ENCODE data around the gene LRSAM1.

Gene LRSAM1

DNA sequence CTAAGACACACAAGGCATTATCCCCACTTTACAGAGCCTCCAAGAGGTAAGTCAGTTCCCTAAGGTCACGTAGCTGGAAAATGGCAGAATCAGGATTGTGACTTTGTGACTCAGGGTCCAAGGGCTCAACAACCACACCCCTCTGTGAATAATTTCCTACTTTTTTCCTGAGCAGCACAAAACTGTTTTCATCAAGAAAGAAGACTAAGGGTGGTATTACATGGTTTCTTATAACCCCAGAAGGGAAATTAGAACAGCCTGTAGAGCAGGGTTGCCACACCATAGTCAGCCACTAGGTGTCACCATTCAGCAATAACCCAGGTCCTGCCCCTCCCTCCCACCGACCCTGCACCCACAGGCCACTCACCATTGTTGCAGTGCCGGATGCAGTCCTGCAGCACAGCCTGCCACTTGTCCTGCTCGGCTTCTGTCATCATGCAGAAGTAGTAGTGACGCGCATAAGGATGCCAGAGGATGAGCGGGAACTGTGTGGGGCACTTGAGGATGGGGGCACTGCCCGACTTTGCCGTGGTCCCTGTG is 72.1 kb downstream of the LRSAM1 start:
- TF ChIP-seq, protein P1, sequence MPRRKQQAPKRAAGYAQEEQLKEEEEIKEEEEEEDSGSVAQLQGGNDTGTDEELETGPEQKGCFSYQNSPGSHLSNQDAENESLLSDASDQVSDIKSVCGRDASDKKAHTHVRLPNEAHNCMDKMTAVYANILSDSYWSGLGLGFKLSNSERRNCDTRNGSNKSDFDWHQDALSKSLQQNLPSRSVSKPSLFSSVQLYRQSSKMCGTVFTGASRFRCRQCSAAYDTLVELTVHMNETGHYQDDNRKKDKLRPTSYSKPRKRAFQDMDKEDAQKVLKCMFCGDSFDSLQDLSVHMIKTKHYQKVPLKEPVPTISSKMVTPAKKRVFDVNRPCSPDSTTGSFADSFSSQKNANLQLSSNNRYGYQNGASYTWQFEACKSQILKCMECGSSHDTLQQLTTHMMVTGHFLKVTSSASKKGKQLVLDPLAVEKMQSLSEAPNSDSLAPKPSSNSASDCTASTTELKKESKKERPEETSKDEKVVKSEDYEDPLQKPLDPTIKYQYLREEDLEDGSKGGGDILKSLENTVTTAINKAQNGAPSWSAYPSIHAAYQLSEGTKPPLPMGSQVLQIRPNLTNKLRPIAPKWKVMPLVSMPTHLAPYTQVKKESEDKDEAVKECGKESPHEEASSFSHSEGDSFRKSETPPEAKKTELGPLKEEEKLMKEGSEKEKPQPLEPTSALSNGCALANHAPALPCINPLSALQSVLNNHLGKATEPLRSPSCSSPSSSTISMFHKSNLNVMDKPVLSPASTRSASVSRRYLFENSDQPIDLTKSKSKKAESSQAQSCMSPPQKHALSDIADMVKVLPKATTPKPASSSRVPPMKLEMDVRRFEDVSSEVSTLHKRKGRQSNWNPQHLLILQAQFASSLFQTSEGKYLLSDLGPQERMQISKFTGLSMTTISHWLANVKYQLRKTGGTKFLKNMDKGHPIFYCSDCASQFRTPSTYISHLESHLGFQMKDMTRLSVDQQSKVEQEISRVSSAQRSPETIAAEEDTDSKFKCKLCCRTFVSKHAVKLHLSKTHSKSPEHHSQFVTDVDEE (CRISPR knock-in tag; IDR thresholded peaks at IDR 0.05), result no peak
- TF ChIP-seq TCF4 (CRISPR knock-in tag; IDR thresholded peaks at IDR 0.05; ENCODE audit: borderline replicate concordance) (no peak), ESRRG (CRISPR knock-in tag; IDR thresholded peaks at IDR 0.05) (no peak), PPARA (CRISPR knock-in tag; IDR thresholded peaks at IDR 0.05; ENCODE audit: borderline replicate concordance) (no peak), OSR1 (CRISPR knock-in tag; IDR thresholded peaks at IDR 0.05) (no peak), GLIS3 (CRISPR knock-in tag; IDR thresholded peaks at IDR 0.05) (no peak)
- TF ChIP-seq, protein P2, sequence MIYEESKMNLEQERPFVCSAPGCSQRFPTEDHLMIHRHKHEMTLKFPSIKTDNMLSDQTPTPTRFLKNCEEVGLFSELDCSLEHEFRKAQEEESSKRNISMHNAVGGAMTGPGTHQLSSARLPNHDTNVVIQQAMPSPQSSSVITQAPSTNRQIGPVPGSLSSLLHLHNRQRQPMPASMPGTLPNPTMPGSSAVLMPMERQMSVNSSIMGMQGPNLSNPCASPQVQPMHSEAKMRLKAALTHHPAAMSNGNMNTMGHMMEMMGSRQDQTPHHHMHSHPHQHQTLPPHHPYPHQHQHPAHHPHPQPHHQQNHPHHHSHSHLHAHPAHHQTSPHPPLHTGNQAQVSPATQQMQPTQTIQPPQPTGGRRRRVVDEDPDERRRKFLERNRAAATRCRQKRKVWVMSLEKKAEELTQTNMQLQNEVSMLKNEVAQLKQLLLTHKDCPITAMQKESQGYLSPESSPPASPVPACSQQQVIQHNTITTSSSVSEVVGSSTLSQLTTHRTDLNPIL (CRISPR knock-in tag; IDR thresholded peaks at IDR 0.05; ENCODE audit: low read depth), result no peak
- TF ChIP-seq, protein P3, sequence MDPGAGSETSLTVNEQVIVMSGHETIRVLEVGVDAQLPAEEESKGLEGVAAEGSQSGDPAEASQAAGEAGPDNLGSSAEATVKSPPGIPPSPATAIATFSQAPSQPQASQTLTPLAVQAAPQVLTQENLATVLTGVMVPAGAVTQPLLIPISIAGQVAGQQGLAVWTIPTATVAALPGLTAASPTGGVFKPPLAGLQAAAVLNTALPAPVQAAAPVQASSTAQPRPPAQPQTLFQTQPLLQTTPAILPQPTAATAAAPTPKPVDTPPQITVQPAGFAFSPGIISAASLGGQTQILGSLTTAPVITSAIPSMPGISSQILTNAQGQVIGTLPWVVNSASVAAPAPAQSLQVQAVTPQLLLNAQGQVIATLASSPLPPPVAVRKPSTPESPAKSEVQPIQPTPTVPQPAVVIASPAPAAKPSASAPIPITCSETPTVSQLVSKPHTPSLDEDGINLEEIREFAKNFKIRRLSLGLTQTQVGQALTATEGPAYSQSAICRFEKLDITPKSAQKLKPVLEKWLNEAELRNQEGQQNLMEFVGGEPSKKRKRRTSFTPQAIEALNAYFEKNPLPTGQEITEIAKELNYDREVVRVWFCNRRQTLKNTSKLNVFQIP (CRISPR knock-in tag; IDR thresholded peaks at IDR 0.05; ENCODE audit: borderline replicate concordance, low read depth), result no peak
- ATAC-seq, result no peak

DNA sequence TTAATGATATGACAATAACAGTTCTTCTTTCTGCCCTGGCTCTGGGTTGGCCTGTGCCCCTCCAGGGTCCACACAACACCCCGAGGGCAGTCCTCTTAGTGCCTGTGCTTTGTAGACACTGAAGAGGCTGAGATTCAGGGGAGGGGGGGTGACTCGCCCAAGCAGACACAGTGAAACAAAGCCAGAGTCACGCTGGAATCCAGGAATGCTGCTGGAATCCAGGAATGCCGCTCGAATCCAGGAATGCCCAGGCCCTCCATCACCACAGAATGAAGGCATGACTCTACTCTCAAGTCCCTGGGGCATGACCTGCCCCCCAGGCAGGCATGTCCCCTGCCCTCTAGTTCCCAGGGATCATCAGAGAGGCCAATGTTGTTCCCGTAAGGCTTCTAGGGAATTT is 73.1 kb downstream of the LRSAM1 start:
- ATAC-seq, result no peak
- TF ChIP-seq ZFP3 (CRISPR knock-in tag; IDR thresholded peaks at IDR 0.05), result no peak
- TF ChIP-seq, protein P4, sequence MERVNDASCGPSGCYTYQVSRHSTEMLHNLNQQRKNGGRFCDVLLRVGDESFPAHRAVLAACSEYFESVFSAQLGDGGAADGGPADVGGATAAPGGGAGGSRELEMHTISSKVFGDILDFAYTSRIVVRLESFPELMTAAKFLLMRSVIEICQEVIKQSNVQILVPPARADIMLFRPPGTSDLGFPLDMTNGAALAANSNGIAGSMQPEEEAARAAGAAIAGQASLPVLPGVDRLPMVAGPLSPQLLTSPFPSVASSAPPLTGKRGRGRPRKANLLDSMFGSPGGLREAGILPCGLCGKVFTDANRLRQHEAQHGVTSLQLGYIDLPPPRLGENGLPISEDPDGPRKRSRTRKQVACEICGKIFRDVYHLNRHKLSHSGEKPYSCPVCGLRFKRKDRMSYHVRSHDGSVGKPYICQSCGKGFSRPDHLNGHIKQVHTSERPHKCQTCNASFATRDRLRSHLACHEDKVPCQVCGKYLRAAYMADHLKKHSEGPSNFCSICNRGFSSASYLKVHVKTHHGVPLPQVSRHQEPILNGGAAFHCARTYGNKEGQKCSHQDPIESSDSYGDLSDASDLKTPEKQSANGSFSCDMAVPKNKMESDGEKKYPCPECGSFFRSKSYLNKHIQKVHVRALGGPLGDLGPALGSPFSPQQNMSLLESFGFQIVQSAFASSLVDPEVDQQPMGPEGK (CRISPR knock-in tag; IDR thresholded peaks at IDR 0.05; ENCODE audit: borderline replicate concordance), result no peak
- TF ChIP-seq ISL1 (CRISPR knock-in tag; IDR thresholded peaks at IDR 0.05), result peak; percentile 37
- no peak for TF ChIP-seq BACH2 (CRISPR knock-in tag; IDR thresholded peaks at IDR 0.05; ENCODE audit: borderline replicate concordance)
- no peak for TF ChIP-seq ARNTL (CRISPR knock-in tag; IDR thresholded peaks at IDR 0.05; ENCODE audit: borderline replicate concordance, low read depth)

DNA sequence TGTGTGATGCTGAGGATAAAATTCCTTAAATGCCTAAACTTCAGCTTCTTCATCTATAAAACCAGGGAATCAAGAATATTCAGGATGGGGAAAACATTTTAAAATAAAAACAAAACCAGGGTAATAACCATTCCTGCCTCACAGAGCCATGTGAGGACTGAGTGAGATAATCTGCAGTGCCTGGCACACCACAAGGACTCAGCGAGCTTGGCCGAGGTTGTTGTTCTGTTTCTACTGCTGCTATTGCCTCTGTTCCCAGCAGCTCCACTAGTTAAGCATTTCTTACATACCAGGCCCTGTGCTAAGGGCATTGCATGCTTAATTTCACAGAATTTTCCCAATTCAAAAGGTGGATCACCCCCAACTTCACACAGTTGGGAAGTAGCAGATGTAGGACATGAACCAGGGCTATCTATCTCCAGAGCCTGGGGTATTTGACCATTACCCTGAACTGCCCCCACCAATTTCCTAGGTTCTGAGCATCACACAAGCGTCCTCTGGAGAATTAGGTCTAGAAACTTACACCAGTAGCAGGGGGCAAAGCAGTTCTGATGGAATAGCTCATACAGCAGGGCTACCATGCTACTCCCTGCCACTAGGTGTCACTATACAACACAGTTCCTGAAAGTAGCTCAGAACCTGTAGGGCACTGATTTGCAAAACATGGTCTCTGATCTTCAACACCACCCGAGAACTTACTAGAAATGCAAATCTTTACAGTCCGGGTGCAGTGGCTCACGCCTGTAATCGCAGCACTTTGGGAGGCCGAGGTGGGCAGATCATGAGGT is 74.3 kb downstream of the LRSAM1 start:
- TF ChIP-seq ZNF8 (CRISPR knock-in tag; IDR thresholded peaks at IDR 0.05), result no peak
- TF ChIP-seq ESRRG (CRISPR knock-in tag; IDR thresholded peaks at IDR 0.05), result no peak
- no peak for TF ChIP-seq BACH2 (CRISPR knock-in tag; IDR thresholded peaks at IDR 0.05; ENCODE audit: borderline replicate concordance)
- no peak for TF ChIP-seq ARNTL (CRISPR knock-in tag; IDR thresholded peaks at IDR 0.05; ENCODE audit: borderline replicate concordance, low read depth)
- TF ChIP-seq ZFP3 (CRISPR knock-in tag; IDR thresholded peaks at IDR 0.05), result no peak
- no peak for TF ChIP-seq ZC3H10 (CRISPR knock-in tag; IDR thresholded peaks at IDR 0.05)
- no peak for TF ChIP-seq ISL1 (CRISPR knock-in tag; IDR thresholded peaks at IDR 0.05)
- no peak for TF ChIP-seq OSR1 (CRISPR knock-in tag; IDR thresholded peaks at IDR 0.05)
- no peak for TF ChIP-seq TCF4 (CRISPR knock-in tag; IDR thresholded peaks at IDR 0.05; ENCODE audit: borderline replicate concordance)
- TF ChIP-seq RARB (CRISPR knock-in tag; IDR thresholded peaks at IDR 0.05), result no peak
- TF ChIP-seq, protein P5, sequence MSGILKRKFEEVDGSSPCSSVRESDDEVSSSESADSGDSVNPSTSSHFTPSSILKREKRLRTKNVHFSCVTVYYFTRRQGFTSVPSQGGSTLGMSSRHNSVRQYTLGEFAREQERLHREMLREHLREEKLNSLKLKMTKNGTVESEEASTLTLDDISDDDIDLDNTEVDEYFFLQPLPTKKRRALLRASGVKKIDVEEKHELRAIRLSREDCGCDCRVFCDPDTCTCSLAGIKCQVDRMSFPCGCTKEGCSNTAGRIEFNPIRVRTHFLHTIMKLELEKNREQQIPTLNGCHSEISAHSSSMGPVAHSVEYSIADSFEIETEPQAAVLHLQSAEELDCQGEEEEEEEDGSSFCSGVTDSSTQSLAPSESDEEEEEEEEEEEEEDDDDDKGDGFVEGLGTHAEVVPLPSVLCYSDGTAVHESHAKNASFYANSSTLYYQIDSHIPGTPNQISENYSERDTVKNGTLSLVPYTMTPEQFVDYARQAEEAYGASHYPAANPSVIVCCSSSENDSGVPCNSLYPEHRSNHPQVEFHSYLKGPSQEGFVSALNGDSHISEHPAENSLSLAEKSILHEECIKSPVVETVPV (CRISPR knock-in tag; IDR thresholded peaks at IDR 0.05), result no peak
- TF ChIP-seq, protein P3 (CRISPR knock-in tag; IDR thresholded peaks at IDR 0.05; ENCODE audit: borderline replicate concordance, low read depth), result no peak
- TF ChIP-seq GLIS3 (CRISPR knock-in tag; IDR thresholded peaks at IDR 0.05), result no peak
- TF ChIP-seq CSDC2 (CRISPR knock-in tag; IDR thresholded peaks at IDR 0.05), result no peak
- TF ChIP-seq ZNF565 (CRISPR knock-in tag; conservative IDR thresholded peaks at IDR 0.05; ENCODE audit: low read depth), result no peak
- TF ChIP-seq ZNF70 (CRISPR knock-in tag; IDR thresholded peaks at IDR 0.05), result no peak
- TF ChIP-seq, protein P4 (CRISPR knock-in tag; IDR thresholded peaks at IDR 0.05; ENCODE audit: borderline replicate concordance), result no peak
- no peak for TF ChIP-seq TOX (CRISPR knock-in tag; IDR thresholded peaks at IDR 0.05; ENCODE audit: borderline replicate concordance)
- no peak for TF ChIP-seq SNAI2 (CRISPR knock-in tag; IDR thresholded peaks at IDR 0.05)
- TF ChIP-seq PPARA (CRISPR knock-in tag; IDR thresholded peaks at IDR 0.05; ENCODE audit: borderline replicate concordance), result no peak
- ATAC-seq, result no peak

All from SK-N-SH treated with all-trans-retinoic acid at 6 μM for 48 hours (cell line).